OCI-M2 (cell line): Measurements from ENCODE around the gene RAB11FIP3.
"Not testable (repeated sequence)": the region's sequence is repeated elsewhere in the genome, so short reads cannot be mapped to it uniquely, and the experiment has no call there.

Experiments
- DNase-seq: peaks from one replicate; lab custom pipeline; 2025; ENCODE audit not compliant: unreplicated experiment; lab: John Stamatoyannopoulos, UW

The RAB11FIP3 gene, protein sequence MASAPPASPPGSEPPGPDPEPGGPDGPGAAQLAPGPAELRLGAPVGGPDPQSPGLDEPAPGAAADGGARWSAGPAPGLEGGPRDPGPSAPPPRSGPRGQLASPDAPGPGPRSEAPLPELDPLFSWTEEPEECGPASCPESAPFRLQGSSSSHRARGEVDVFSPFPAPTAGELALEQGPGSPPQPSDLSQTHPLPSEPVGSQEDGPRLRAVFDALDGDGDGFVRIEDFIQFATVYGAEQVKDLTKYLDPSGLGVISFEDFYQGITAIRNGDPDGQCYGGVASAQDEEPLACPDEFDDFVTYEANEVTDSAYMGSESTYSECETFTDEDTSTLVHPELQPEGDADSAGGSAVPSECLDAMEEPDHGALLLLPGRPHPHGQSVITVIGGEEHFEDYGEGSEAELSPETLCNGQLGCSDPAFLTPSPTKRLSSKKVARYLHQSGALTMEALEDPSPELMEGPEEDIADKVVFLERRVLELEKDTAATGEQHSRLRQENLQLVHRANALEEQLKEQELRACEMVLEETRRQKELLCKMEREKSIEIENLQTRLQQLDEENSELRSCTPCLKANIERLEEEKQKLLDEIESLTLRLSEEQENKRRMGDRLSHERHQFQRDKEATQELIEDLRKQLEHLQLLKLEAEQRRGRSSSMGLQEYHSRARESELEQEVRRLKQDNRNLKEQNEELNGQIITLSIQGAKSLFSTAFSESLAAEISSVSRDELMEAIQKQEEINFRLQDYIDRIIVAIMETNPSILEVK

DNA sequence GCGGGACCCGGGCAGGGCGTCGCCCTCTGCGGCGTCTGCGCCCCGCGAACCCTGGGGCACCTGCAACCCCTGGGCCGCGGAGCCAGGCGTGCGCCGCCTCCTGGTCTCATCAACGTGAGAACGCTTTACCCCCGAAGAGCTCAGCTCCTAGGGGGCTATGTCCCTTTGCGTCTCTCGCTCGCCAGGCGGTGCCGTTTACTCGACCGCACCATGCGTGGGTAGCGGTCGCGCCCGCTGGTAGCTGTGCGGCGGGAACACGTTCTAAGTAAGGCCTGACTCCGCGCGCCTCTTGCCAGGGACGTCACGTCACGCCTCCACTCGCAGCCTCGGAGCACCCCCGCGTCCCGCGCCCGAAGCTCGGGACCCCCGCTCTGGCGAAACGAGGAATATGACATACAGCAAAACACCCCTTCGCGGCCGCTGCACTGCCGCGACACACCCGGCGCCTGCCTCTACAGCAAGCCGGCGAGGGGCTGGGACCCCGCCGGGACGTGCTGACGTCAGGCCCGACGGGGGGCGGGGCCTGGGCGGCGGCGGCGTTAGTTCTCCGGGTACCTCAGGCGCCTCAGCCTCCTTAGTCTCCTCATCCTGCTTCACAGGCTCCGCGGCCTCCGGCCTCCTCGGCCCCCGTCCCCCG lies at the start of gene RAB11FIP3:
Gene RAB11FIP3 (plus strand): TSS at position 568 of the 637 bp plus-strand sequence. CDS start 358 bp downstream, outside the sequence.
- DNase-seq: no peak

DNA sequence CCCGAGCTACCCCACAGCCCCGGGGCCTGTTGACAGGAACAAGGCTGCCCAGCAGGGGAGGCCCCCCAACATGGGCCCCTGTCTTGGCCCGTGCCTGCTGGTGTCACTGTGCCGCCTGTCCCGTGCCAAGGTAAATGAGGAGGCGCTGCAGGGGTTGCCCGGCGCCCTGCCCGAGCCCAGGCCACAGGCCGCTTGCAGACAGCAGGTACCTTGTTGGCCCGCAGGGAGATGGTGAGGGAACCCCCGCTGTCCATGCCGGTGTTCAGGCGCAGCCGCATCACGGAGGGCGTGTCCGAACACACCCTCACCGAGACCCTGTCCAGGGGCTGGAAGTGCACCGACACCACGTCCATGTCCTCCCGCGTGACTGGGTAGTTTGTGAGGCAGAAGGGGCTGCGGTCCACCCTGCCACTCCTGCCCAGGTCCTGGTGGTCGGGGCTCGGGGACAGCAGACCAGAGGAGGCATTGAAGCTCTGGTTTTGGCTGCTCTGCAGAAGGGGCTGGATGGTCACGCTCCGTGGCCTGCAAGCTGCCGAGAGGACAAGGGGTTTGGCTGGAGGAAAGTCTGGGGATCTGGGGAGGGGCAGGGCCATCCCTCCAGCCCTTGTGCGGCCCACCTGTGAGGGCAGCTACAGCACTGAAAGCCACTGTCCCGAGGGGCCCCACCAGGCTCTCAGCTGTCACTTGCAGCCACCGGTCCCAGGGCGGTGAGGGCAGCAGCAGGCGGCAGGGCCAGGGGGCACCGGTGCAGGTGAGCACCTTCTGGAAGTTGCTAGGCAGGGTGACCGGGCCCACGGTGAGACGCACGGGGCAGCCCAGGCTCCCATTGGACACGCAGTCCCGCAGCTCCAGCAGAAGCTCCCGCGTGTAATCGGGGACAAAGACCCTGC lies 49.3 kb upstream of the RAB11FIP3 start:
- DNase-seq: no peak

DNA sequence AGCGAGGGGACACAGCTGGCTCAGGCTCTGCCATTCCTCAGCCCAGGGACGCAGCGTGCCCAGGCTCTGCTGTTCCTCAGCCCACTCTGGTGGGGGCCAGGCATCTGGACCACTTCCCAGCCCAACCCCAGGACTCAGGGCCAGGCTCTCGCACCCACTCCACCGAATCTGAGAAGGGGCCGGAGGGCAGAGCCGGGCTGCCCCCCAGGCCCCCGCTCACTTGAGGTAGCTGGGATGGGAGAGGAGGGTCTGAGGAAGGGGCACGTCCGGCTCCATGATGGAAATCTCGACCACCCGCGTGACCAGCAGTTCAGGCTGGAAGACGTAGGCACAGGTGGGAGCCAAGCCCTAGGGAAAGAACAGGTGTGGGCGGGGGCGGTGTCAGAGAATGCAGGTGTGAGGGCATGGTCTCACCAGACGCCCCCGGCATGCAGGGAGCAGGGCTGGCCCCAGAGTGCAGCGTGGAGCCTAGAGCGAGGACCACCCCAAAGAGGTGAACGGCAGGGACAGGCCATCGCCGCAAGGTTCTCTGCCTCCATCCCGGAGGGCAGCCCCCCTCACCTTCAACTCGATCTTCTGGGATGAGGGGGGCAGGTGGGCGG lies 48.5 kb upstream of the RAB11FIP3 start:
- no peak for DNase-seq

DNA sequence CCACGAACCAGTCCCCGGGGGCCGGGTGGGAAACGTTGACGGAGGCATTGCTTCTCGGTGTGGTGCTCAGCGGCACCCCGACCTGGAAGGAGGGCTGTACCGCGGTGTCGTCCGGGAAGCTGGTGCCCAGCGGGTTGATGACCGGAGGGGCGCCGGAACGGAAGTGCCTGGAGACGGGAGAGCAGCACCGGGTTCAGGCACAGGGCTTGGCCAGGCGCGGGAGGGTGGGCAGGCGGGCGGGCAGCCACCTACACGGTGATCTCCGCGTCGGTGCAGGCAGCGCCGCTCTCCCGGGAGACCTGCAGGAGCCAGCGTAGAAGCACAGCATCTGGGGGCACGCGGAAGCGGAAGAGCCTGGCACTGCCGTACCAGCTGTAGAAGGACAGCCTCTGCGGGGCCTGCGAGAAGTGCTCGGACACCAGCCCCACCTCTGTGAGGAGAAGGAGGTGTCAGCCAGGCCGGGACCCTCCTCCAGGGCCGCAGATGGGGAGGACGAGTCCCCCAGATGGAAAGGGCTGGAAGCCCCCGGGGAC lies 48.0 kb upstream of the RAB11FIP3 start:
- no peak for DNase-seq

DNA sequence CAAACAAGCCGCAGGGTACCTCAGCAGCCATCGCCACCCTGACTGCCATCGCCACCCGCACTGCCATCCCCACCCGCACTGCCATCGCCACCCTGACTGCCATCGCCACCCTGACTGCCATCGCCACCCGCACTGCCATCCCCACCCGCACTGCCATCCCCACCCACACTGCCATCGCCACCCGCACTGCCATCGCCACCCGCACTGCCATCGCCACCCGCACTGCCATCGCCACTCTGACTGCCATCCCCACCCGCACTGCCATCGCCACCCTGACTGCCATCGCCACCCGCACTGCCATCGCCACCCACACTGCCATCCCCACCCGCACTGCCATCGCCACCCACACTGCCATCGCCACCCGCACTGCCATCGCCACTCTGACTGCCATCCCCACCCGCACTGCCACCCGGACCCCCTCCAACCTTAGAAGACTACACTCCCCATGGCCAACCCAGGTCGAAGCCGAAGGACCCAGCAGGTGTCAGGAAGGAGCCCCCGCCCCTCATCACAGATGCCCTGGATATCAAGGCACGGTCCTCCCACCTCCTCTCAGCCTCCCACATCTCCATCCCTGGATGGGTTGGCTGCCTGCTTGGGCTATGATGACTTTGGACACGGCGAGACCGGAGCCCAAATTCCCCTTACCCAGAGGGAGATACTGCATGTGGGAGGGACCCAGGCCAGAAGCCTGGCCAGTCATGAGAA lies 47.2 kb upstream of the RAB11FIP3 start:
- DNase-seq: not testable (repeated sequence)

DNA sequence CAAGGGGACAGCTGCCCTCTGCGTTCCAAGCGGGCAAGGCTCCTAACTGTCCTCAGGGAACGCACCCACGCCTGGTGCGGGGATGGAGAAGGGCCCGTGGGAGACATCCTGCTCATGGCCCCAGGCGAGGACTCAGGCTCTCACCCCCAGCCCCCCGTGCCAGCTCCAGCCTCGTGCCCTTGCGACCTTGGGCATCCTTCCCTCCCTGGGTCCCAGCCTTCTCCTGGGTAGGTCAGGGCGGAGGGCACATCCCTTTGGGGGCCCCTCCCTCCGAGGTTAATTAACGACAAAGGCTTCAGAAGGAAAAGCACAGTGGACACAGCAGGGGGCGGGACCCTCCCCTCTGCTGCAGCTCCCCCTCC lies 46.6 kb upstream of the RAB11FIP3 start:
- DNase-seq: no peak

DNA sequence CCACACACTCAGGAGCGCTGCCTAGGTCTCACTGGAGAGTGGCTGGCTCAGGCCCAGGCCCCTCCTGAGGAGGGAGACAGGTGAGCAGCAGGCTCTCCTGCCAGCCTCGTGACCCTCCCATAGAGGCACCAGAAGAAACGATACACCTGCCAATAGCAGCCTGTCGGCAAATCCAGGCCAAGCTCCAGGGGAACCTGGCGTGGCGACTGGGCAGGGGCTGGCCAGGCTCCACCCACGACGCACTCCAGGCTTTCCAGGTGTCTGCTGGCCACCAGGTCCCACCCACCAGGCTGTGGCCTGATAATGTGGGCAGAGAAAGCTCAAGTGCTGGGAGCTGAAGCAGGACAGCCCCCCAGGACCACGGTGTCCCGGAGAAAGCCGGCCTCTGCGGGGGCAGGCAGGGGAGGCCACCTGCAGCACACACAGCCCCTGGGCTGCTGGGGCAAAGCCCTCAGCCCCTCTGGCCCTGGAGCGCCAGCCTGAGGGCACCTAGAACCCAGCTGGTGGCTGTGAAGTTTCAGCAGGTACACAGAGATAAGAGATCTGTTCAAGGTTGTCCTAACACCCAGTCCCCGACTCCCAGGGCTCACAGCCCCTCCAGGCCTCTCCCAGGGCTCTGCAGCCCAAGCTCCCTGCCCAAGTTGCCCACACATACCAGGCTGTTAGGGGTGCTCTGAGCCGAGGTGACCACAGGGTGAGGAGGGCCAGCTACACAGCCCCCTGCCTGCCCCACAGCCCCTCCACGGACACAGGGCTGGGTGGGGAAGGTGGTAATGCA lies 46.1 kb upstream of the RAB11FIP3 start:
- no peak for DNase-seq

DNA sequence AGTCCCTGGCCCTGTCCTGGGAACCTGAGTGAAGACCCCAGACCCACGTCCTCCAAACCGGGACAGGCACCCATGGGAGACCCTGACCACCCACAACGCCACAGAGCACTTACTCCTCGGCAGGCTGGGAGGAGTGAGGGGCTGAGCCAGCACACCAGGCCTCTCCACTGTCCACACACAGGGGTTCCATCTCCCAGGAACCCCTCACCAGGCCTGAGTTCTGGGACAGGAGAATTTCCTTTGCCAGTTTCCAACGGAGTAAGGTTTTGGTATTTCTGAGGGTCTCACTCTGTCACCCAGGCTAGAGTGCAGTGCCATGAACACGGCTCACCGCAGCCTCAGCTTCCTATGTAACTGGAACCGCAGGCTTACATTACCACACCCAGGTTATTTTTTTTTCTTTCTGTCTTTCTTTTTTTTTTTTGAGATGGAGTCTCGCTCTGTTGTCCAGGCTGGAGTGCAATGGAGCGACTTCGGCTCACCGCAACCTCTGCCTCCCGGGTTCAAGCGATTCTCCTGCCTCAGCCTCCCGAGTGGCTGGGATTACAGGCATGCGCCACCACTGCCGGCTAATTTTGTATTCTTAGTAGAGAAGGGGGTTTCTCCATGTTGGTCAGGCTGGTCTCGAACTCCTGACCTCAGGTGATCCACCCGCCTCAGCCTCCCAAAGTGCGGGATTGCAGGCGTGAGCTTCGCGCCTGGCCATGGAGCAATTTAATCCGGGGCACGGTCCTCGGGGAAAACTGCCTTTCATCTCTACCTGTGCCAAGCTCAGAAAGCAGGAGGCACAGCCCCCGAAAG lies 45.3 kb upstream of the RAB11FIP3 start:
- no peak for DNase-seq

DNA sequence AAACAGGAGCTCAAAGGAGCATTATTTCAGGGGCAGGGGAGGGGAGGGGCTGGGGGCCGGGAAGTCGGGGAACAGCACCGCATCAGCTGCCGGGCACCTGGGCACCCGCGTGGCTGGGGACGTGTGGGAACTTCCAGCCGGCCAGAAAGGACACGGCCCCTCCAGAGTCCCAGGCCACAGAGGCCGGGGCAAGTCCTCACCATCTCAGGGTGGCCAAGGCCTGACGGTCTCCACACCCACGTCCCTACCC lies 44.8 kb upstream of the RAB11FIP3 start:
- DNase-seq: no peak

DNA sequence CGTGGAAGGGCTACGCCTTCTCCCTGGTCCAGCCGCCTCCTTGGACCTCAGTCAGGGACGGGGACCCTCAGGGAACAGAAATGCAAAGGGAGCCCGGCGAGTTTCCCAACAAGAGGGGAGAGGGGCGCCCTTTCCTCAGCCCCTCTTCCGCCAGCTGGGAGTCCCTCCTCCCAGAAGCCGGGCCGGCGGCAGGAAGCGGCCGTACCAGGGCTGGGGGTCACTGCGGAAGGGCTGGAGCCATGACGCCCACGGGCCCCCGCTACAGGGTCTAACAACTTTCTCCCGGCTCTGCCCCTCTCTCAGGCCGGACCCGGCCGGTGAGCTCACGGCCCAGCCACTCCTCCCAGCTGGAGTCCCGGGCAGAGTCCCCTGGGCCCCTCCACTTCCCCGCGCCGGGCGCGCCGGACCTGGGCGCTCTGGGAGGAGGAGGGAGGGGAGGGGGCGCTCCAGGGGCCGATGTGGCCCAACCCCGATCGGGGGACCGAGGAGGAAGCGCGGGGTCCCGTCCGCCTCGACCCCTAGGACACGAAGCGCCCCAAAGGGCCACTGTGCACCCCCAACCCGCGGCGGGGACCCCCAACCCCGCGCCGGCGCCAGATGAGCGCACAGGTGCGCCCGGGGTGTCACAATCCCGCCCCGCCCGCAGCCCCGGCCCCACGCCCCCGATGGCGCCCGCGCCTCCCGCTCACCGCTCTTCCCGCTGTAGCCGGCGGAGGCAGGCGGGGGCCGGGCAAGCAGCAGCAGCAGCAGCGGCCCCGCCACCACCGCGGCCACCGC lies 44.2 kb upstream of the RAB11FIP3 start:
- no peak for DNase-seq

DNA sequence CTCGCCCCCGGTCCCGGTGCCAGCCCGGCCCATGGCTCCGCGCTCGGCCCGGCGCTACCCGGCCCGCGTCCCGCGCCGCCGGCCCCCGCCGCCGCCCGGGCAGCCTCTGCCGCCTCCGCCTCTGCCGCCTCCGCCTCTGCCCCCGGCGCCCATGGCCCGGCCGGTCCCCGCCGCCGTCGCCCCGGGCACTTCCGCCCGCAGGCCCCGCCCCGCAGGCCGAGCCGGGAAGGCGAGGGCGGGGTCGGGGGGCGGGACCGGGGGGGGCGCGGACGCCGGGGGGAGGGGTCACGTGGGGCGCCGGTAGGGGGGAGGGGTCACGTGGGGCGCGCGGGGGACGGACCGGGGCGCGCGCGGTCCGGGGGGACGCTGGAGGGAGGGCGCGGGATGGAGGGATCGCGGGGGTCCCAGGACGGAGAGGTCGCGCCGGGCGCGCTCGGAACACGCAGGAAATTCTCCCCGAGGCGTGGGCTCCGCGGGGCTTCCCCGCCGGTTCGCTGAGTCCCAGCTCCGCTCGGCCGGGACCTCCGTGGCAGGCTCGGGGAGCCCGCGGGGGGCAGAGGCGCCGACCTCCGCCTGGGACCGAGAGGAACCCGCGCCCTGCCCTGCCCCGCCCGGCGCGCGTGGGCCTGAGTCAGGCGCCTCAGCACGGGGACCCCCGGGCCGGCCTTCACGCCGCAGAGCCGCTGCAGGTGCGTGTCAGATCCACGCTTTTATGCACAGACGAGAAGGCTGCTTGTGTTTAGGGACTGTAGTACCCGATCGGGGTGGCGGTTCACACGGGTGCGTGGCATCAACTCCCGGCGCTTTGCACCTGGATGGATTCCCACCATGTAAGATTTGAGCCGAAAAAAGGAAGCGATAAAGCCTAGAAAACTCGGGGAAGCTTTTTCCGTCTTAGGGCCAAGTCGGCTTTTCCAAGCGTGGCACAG lies 43.4 kb upstream of the RAB11FIP3 start, which contains the start of gene PGAP6:
Gene PGAP6 (minus strand): TSS at position 190 of the 929 bp plus-strand sequence. CDS start 157 bp downstream, at position 33.
- no peak for DNase-seq

DNA sequence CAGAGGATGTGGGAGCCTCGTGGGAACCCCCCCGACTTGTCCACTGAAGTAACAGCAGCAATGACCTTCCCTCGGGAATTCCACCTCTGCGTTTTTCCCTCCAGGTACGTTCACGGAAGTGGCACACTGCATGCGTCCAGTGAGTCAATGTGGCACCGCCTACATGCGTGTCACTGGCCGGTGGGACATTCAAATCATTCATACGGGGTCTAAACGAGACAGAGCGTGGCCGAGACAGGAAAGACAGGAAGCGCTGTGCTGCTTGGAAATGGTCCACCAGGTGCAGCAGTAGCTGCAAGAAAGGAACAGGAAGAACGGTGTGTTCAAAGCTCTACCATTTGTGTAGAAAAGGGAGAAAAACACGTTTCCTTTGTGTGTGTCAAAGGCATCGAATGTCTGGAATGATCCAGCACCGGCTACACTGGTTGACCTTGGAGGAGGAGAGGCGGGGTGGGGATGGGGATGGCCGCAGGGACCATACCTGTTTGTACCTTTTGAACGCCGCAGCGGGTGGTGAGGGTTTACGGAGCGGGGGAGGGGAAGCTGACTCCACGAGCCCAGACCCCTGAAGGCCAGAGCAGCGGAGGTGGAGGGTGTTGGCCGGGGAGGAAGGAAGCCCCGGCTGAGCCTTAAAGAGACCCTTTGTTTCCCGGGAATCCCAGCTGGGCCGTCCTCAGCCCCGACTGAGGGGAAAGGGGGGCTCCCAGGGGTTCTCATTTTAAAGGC lies 42.0 kb upstream of the RAB11FIP3 start:
- no peak for DNase-seq

DNA sequence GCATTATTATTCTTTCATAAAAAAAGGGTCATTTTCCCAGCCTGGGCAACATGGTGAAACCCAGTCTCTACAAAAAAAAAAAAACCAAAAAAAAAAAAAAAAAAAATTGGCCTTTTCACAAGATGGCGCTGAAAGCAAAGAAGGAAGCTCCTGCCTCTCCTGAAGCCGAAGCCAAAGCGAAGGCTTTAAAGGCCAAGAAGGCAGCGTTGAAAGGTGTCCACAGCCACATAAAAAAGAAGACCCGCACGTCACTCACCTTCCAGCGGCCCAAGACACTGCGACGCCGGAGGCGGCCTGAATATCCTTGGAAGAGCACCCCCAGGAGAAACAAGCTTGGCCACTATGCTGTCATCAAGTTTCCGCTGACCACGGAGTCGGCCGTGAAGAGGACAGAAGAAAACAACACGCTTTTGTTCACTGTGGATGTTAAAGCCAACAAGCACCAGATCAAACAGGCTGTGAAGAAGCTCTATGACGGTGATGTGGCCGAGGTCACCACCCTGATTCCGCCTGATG lies 38.8 kb upstream of the RAB11FIP3 start:
- DNase-seq: no peak

DNA sequence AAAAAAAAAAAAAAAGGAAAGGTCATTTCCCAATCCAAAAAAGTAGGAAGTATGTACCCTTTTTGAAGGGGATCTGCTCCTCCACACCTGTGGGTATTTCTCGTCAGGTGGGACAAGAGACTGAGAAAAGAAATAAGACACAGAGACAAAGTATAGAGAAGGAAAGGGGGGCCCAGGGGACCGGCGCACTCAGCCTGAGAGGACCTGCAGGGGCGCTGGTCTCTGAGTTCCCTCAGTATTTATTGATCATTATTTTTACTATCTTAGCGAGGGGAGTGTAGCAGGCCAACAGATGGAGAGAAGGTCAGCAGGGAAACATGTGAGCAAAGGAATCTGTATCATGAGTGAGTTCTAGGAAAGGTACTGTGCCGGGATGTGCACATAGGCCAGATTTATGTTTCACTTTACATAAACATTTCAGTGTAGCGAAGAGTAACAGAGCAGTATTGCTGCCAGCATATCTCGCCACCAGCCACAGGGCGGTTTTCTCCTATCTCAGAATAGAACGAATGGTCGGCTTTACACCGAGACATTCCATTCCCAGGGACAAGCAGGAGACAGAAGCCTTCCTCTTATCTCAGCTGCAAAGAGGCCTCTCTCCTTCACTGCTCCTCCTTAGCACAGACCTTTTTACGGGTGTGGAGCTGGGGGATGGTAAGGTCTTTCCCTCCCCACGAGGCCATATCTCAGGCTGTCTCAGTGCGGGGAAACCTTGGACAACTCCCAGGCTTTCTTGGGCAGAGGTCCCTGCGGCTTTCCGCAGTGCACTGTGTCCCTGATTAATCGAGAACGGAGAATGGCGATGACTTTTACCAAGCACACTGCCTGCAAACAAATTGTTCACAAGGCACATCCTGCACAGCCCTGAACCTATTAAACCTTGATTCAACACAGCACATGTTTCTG lies 37.4 kb upstream of the RAB11FIP3 start:
- DNase-seq: peak; percentile 14
